Endothelial cell of umbilical vein (primary cell): ENCODE data around the gene CRKL. TPM values are rescaled to one million over a fixed set of nuclear protein-coding genes. Genes with fewer than 3 reads are reported as not detected.

Experiments used
- Bru-seq: library from RNA; stranded (reverse); fragments of 400-500 nt; gene quantifications from one replicate; lab custom pipeline; 2021; lab: Mats Ljungman, UMichigan
- BruChase-seq, 2 experiments: library from RNA; stranded (reverse); fragments of 400-500 nt; gene quantifications; one replicate each; lab custom pipeline; 2021; lab: Mats Ljungman, UMichigan
- BruUV-seq: library from RNA; stranded (reverse); fragments of 400-500 nt; replicated peaks from 2 replicates; lab custom pipeline; 2021; lab: Mats Ljungman, UMichigan
- CTCF ChIA-PET: fragments of 300-600, 350-600 bp; sonication (Branson Sonifier 250); formaldehyde crosslinking; loops from one replicate; lab custom pipeline; 2021; ENCODE audit warnings: antibody characterized with exemption, inconsistent platforms; lab: Charles Lee
- POLR2A ChIA-PET: fragments of 300-600, 350-600 bp; sonication (Branson Sonifier 250); formaldehyde crosslinking; loops from one replicate; lab custom pipeline; 2021; ENCODE audit warnings: antibody characterized with exemption, inconsistent platforms; lab: Charles Lee
- DNase-seq: peaks from one replicate; pipeline ENCODE4 v3.0.0-alpha.2; 2011; ENCODE audit warnings: low read depth, low spot score
- FAIRE-seq: peaks from 2 replicates; lab custom pipeline; 2011; peaks lifted over from hg19 to GRCh38; lab: Jason Lieb, UNC
- H2AFZ ChIP-seq: 2 replicates; pipeline ENCODE4 v1.6.0; 2012; ENCODE audit warnings: low read depth, low read length, control low read depth, inconsistent platforms
- H3K27ac ChIP-seq: 2 replicates; pipeline ENCODE4 v1.5.1; 2011; ENCODE audit warnings: low read depth, mild to moderate bottlenecking, control low read depth, low read length, moderate library complexity; ENCODE audit not compliant: insufficient read depth
- H3K27me3 ChIP-seq, 2 experiments: 2 replicates each; pipeline versions ENCODE4 v1.6.0 to v1.6.1; 2011; ENCODE audit warnings: low read length in 2 of 2, mixed read lengths in 1 of 2; ENCODE audit not compliant: control insufficient read depth in 2 of 2, insufficient read depth in 2 of 2
- H3K36me3 ChIP-seq, 2 experiments: 2 replicates in 1 of 2; 3 replicates in 1 of 2; pipeline ENCODE4 v1.5.1; 2011; ENCODE audit warnings: low read length in 2 of 2, mild to moderate bottlenecking in 1 of 2, moderate library complexity in 1 of 2; ENCODE audit not compliant: control insufficient read depth in 2 of 2, insufficient read depth in 2 of 2; ENCODE audit errors: extremely low read depth in 1 of 2
- H3K4me1 ChIP-seq: 3 replicates; pipeline ENCODE4 v1.5.1; 2011; ENCODE audit warnings: mild to moderate bottlenecking, low read length; ENCODE audit not compliant: control insufficient read depth, insufficient read depth; ENCODE audit errors: extremely low read depth
- H3K4me2 ChIP-seq: 2 replicates; pipeline ENCODE4 v1.6.1; 2011; ENCODE audit warnings: low read length, control low read depth, mixed read lengths; ENCODE audit not compliant: insufficient read depth
- H3K4me3 ChIP-seq, 3 experiments: fragments of 200-600 bp in 1 of 3; sonication (generic), shearing (Covaris generic) in 1 of 3; replicated peaks in 1 of 3; 2 replicates each; pipeline ENCODE4 v1.5.1; 2011 to 2016; ENCODE audit warnings: control low read depth in 3 of 3, low read length in 3 of 3, mild to moderate bottlenecking in 2 of 3, inconsistent platforms in 1 of 3, low read depth in 1 of 3, moderate library complexity in 1 of 3; ENCODE audit not compliant: insufficient read depth in 1 of 3
- H3K79me2 ChIP-seq: 2 replicates; pipeline ENCODE4 v1.6.0; 2012; ENCODE audit warnings: low read length, inconsistent platforms; ENCODE audit not compliant: control insufficient read depth, insufficient read depth
- H3K9ac ChIP-seq: replicated peaks from 2 replicates; pipeline ENCODE3; 2011; ENCODE audit warnings: low read length, control low read depth; ENCODE audit not compliant: insufficient read depth; ENCODE audit errors: extremely low read depth
- H3K9me1 ChIP-seq: replicated peaks from 3 replicates; pipeline ENCODE4 v1.6.0; 2011; ENCODE audit warnings: mild to moderate bottlenecking, low read length; ENCODE audit not compliant: control insufficient read depth, insufficient read depth; ENCODE audit errors: extremely low read depth
- H3K9me3 ChIP-seq: replicated peaks from 2 replicates; pipeline ENCODE4 v1.5.1; 2012; ENCODE audit warnings: low read length, inconsistent platforms; ENCODE audit not compliant: control insufficient read depth, insufficient read depth
- H4K20me1 ChIP-seq: replicated peaks from 2 replicates; pipeline ENCODE3; 2011; ENCODE audit warnings: mild to moderate bottlenecking, low read length; ENCODE audit not compliant: control insufficient read depth, insufficient read depth; ENCODE audit errors: extremely low read depth
- EZH2 ChIP-seq: IDR thresholded peaks from 2 replicates; pipeline ENCODE4 v1.6.1; 2012; ENCODE audit warnings: borderline replicate concordance, low read depth, mild to moderate bottlenecking, moderate library complexity, low read length, inconsistent platforms; ENCODE audit not compliant: severe bottlenecking
- FOS ChIP-seq: IDR thresholded peaks from 2 replicates; pipeline ENCODE4 v1.6.1; 2011; ENCODE audit warnings: mild to moderate bottlenecking, low read length, moderate library complexity, borderline replicate concordance; ENCODE audit not compliant: insufficient read depth
- GATA2 ChIP-seq: IDR thresholded peaks from 2 replicates; pipeline ENCODE4 v1.7.0; 2011; ENCODE audit warnings: low read depth, mild to moderate bottlenecking, moderate library complexity, mixed read lengths, low read length; ENCODE audit not compliant: insufficient read length, insufficient read depth
- JUN ChIP-seq: IDR thresholded peaks from 2 replicates; pipeline ENCODE4 v1.6.1; 2011; ENCODE audit warnings: borderline replicate concordance, low read depth; ENCODE audit not compliant: insufficient read length, insufficient read depth
- MYC ChIP-seq: IDR thresholded peaks from one replicate; pipeline ENCODE4 v1.6.1; 2011; ENCODE audit warnings: mild to moderate bottlenecking, low read depth, low read length
- POLR2A ChIP-seq: IDR thresholded peaks from 2 replicates; pipeline ENCODE4 v1.6.1; 2012; ENCODE audit warnings: low read depth, mild to moderate bottlenecking, control low read depth, low read length
- POLR2AphosphoS5 ChIP-seq: IDR thresholded peaks from 2 replicates; pipeline ENCODE4 v1.6.1; 2012; ENCODE audit warnings: low read depth, mild to moderate bottlenecking, control low read depth, low read length, moderate library complexity; ENCODE audit not compliant: insufficient read depth
- dilution Hi-C: fragments of 300-500 bp; cut with MboI; formaldehyde crosslinking; loops from one replicate; pipeline ENCODE4 v1.15.0; 2019; ENCODE audit warnings: low sequenced_read_pairs; ENCODE audit not compliant: extremely low pct_ligation_motif_present
- intact Hi-C: fragments of 100-400 bp; cut with micrococcal nuclease; formaldehyde crosslinking; loops from one replicate; pipeline ENCODE4 v1.10.0; 2022
- long read RNA-seq: library from polyadenylated mRNA; stranded (forward); transcript quantifications from one replicate; pipeline ENCODE4 v2.0.0, GENCODE V29; 2021
- polyA minus RNA-seq, 3 experiments: library from RNA; depleted of rRNA, polyadenylated mRNA; stranded (reverse); fragments of >200 nt; gene quantifications; 1 replicate in 1 of 3; 2 replicates in 2 of 3; pipeline ENCODE4 v1.2.3, GENCODE V29; 2011
- polyA plus RNA-seq, 4 experiments: library from polyadenylated mRNA; depleted of rRNA in 3 of 4; stranded (reverse) in 3 of 4; unstranded in 1 of 4; fragments of >200 nt; gene quantifications; 2 replicates each; pipeline versions ENCODE4 v1.2.1 to v1.2.3, GENCODE V29; 2011 to 2012; ENCODE audit warnings: missing spikeins in 1 of 4
- total RNA-seq: library from RNA; stranded (reverse); gene quantifications from 2 replicates; pipeline ENCODE4 v1.2.3, GENCODE V29; 2021
- TF ChIP-seq, protein P1 (sequence below), 2 donors: IDR thresholded peaks; 1 replicate in 1 of 2; 2 replicates in 1 of 2; pipeline ENCODE4 v1.5.1; 2011; ENCODE audit warnings: low read length in 2 of 2, mild to moderate bottlenecking in 2 of 2, moderate library complexity in 2 of 2, control low read depth in 1 of 2, inconsistent platforms in 1 of 2, low read depth in 1 of 2; ENCODE audit not compliant: insufficient read depth in 1 of 2; ENCODE audit errors: extremely low read depth in 1 of 2
- TF ChIP-seq, protein P2 (sequence below): IDR thresholded peaks from 2 replicates; pipeline ENCODE4 v1.6.1; 2011; ENCODE audit not compliant: insufficient read depth, insufficient read length

Gene CRKL, protein sequence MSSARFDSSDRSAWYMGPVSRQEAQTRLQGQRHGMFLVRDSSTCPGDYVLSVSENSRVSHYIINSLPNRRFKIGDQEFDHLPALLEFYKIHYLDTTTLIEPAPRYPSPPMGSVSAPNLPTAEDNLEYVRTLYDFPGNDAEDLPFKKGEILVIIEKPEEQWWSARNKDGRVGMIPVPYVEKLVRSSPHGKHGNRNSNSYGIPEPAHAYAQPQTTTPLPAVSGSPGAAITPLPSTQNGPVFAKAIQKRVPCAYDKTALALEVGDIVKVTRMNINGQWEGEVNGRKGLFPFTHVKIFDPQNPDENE
- 47.1 and 50.6 TPM in 2 replicates for total RNA-seq
- polyA plus RNA-seq = 15.4 and 18.0 TPM in 2 replicates
- polyA plus RNA-seq (2011; cell fraction: cytosol; rRNA removed) = 17.3 and 19.3 TPM in 2 replicates
- polyA plus RNA-seq (2011; cell fraction: nucleus; rRNA removed) = 11.4 and 13.5 TPM in 2 replicates
- 20.8 and 27.2 TPM in 2 replicates for polyA plus RNA-seq (2012)
- polyA minus RNA-seq = 37.3 and 43.3 TPM in 2 replicates
- 12.2 TPM for polyA minus RNA-seq (2011; cell fraction: cytosol; rRNA and poly(A)+ RNA removed)
- 13.4 and 14.8 TPM in 2 replicates for polyA minus RNA-seq (2011; cell fraction: nucleus; rRNA and poly(A)+ RNA removed)
- Bru-seq, nascent RNA = percentile 81 among the genes with signal in this experiment
- percentile 91 among the genes with signal in this experiment for BruChase-seq, experiment 1, labeled RNA remaining after a 6-hour chase
- BruChase-seq, experiment 2, labeled RNA remaining after a 2-hour chase = percentile 93 among the genes with signal in this experiment
- long read RNA-seq, full-length matches to known transcripts = 73 of 106 reads
- long read RNA-seq, partial matches to known transcripts = 22 of 106 reads
- long read RNA-seq, other reads (novel, unspliced or antisense) = 11 of 106 reads

DNA sequence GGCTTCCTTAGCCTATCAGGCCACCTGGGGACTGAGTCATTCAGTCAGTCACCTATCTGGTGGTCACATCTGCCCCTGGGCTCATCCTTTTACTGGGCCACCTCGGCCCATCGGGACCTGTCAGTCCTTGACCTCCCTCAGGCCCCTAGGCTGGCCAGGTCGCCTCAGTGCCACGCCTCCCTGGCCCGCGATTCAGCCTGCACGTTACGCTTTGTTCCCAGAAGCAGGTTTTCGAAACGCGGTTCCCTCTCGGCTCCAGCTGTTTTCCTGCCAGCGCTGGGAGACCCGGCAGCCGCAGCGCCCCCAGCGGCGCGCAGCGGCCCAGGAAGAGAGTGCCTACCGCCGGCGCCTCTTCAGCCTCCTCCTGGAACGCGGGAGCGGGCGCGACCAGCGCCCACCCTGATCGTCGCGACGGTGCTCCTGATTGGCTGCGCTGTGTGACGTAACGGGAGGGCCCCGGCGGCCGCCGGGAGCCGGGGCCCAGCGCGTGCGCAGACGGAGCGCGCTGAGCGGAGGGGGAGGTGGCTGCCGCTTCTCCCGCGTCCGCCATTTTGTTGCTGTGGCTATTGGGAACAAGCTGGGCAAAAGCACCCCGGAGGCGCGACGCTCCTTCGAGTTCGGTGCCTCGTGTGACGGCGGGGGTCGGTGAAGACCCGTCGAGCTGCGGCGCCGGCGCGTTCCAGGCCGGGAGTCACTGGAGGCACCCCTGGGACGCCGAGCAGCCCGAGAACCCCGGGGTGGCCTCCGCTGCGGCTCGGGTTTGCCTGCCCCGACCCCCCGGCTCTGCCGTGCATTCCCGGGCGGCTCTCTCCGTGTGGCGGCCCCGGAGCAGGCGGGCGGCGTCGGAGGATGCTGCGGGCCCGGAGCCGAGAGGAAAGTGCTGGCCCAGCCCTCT, at the start of gene CRKL:
Gene CRKL, plus strand, starts transcription at position 492 of the 895 bp plus-strand sequence. CDS start 528 bp downstream, outside the sequence.
- DNase-seq = peak; percentile 97
- H3K27ac ChIP-seq = peak within 1 kb of the TSS; percentile 56
- dilution Hi-C loops = no loop called here
- peak within 1 kb of the TSS; percentile 80 for H3K9ac ChIP-seq
- no peaks in the 10 kb centered on the region for H3K9me1 ChIP-seq
- ChIA-PET POLR2A (interaction anchor here (1.2 to 1.4 kb wide), 2 partner anchors 31 to 65 kb away, joined by 3 to 5 read pairs; partner anchors contain the start of gene LZTR1), CTCF (interaction anchor here (0.6 to 1.3 kb wide), 18 partner anchors 9 to 96 kb away, joined by 3 to 13 read pairs (median 3); partner anchors contain the start of gene LZTR1)
- TF ChIP-seq POLR2A (peak; percentile 80), POLR2AphosphoS5 (peak; percentile 52), MYC (no peak), FOS (peak; percentile 32), JUN (no peak), EZH2 (no peak), GATA2 (peak; percentile 54)
- TF ChIP-seq, protein P1, sequence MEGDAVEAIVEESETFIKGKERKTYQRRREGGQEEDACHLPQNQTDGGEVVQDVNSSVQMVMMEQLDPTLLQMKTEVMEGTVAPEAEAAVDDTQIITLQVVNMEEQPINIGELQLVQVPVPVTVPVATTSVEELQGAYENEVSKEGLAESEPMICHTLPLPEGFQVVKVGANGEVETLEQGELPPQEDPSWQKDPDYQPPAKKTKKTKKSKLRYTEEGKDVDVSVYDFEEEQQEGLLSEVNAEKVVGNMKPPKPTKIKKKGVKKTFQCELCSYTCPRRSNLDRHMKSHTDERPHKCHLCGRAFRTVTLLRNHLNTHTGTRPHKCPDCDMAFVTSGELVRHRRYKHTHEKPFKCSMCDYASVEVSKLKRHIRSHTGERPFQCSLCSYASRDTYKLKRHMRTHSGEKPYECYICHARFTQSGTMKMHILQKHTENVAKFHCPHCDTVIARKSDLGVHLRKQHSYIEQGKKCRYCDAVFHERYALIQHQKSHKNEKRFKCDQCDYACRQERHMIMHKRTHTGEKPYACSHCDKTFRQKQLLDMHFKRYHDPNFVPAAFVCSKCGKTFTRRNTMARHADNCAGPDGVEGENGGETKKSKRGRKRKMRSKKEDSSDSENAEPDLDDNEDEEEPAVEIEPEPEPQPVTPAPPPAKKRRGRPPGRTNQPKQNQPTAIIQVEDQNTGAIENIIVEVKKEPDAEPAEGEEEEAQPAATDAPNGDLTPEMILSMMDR (IDR thresholded peaks at IDR 0.05; ENCODE audit: extremely low read depth in 1 of 2, insufficient read depth in 1 of 2, low read depth in 1 of 2, low read length in 2 of 2) = peak; percentile 96 to 100
- TF ChIP-seq, protein P2, sequence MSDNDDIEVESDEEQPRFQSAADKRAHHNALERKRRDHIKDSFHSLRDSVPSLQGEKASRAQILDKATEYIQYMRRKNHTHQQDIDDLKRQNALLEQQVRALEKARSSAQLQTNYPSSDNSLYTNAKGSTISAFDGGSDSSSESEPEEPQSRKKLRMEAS = peak; percentile 61
- H3K9me3 ChIP-seq = no peaks in the 10 kb centered on the region
- H4K20me1 ChIP-seq = peaks cover 3% of the 10 kb centered on the region
- peak within 1 kb of the TSS; percentile 69 to 100 (median 97) for H3K4me3 ChIP-seq
- H3K4me2 ChIP-seq = peak within 1 kb of the TSS; percentile 90
- peak; percentile 77 for FAIRE-seq
- BruUV-seq = TSS peak; percentile 62
- H2AFZ ChIP-seq = peak within 1 kb of the TSS; percentile 98
- intact Hi-C loops = loop anchor here (1.0 to 5.0 kb wide), 4 partner anchors 32 to 84 kb away; partner anchors contain the start of gene PI4KA
- H3K27me3 ChIP-seq = no peaks in the 10 kb centered on the region
- H3K4me1 ChIP-seq = peaks cover 6% of the 10 kb centered on the region
- no peaks in the 10 kb centered on the region for H3K36me3 ChIP-seq
- peaks cover 49% of the 10 kb centered on the region for H3K79me2 ChIP-seq
